ENCODE data around the gene UBE2S. TPM values are rescaled to one million over a fixed set of nuclear protein-coding genes. Genes with fewer than 3 reads are reported as not detected.
"Not testable (repeated sequence)": the region's sequence is repeated elsewhere in the genome, so short reads cannot be mapped to it uniquely, and the experiment has no call there.

The UBE2S gene
- total RNA-seq, 1 donor from 2014 or later = 383 TPM

GRCh38 chr19:55402509-55402908, 5.1 kb downstream of the UBE2S start:
- H3K4me3 ChIP-seq (ENCODE audit: low read depth, low read length) = no peak overlapping the region
- TF ChIP-seq CTCF (conservative IDR thresholded peaks at IDR 0.05; ENCODE audit: low read depth, low read length) = no peak
- no peak for DNase-seq (ENCODE audit: low read depth)

GRCh38 chr19:55401390-55401789, 6.2 kb downstream of the UBE2S start:
- not testable (repeated sequence) for H3K4me3 ChIP-seq (ENCODE audit: low read depth, low read length)

GRCh38 chr19:55400281-55401087, 7.1 kb downstream of the UBE2S start:
- no peak overlapping the region for H3K4me3 ChIP-seq (ENCODE audit: low read depth, low read length)
- DNase-seq (ENCODE audit: low read depth) = no peak
- no peak for TF ChIP-seq CTCF (conservative IDR thresholded peaks at IDR 0.05; ENCODE audit: low read depth, low read length)

More at GRCh38 chr19:55401390-55401789, 6.2 kb downstream of the UBE2S start:
- not testable (repeated sequence) for DNase-seq (ENCODE audit: low read depth)

- H3K4me3 ChIP-seq (ENCODE audit: low read depth, low read length) = no peak overlapping the region
- no peak for TF ChIP-seq CTCF (conservative IDR thresholded peaks at IDR 0.05; ENCODE audit: low read depth, low read length)
- no peak for DNase-seq (ENCODE audit: low read depth)
Measured at GRCh38 chr19:55398200-55398925, 9.2 kb downstream of the UBE2S start.

- no peak for DNase-seq (ENCODE audit: low read depth)
Measured at GRCh38 chr19:55392820-55393761, 14.5 kb downstream of the UBE2S start.

GRCh38 chr19:55391702-55392615, 15.6 kb downstream of the UBE2S start:
- no peak for TF ChIP-seq CTCF (conservative IDR thresholded peaks at IDR 0.05; ENCODE audit: low read depth, low read length)
- no peak overlapping the region for H3K4me3 ChIP-seq (ENCODE audit: low read depth, low read length)
- no peak for DNase-seq (ENCODE audit: low read depth)

More at GRCh38 chr19:55392820-55393761, 14.5 kb downstream of the UBE2S start:
- H3K4me3 ChIP-seq (ENCODE audit: low read depth, low read length) = no peak overlapping the region
- TF ChIP-seq CTCF (conservative IDR thresholded peaks at IDR 0.05; ENCODE audit: low read depth, low read length) = no peak

Data from epithelial cell of proximal tubule (primary cell).